HL-60/S4 treated with phorbol 12-myristate 13-acetate at 8.2 ng/mL for 4 days and 3 days (cell line): ENCODE measurements around the gene MYBL2.
"Not testable (repeated sequence)": the region's sequence is repeated elsewhere in the genome, so short reads cannot be mapped to it uniquely, and the experiment has no call there.

ENCODE experiments used
- in situ Hi-C: fragments of 300-500 bp; cut with MboI; formaldehyde crosslinking; loops from 2 replicates; pipeline ENCODE4 v1.15.0; 2022; ENCODE audit warnings: low sequenced_read_pairs

The MYBL2 gene

GRCh38 chr20:43666376-43667328, at the start of gene MYBL2:
Gene MYBL2, plus strand, starts transcription at chr20:43667114. Its CDS starts 170 bp downstream, at chr20:43667284.
- in situ Hi-C loops, result no loop called here

GRCh38 chr20:43631598-43631997, 35.3 kb upstream of the MYBL2 start:
- in situ Hi-C loops, result no loop called here

GRCh38 chr20:43636429-43636828, 30.5 kb upstream of the MYBL2 start:
- in situ Hi-C loops, result no loop called here

GRCh38 chr20:43642548-43642947, 24.4 kb upstream of the MYBL2 start:
- in situ Hi-C loops, result no loop called here

GRCh38 chr20:43650997-43651525, 15.9 kb upstream of the MYBL2 start:
- in situ Hi-C loops, result no loop called here

- in situ Hi-C loops, result not testable (repeated sequence)
Observed at GRCh38 chr20:43651650-43652184, 15.2 kb upstream of the MYBL2 start.

- in situ Hi-C loops, result no loop called here
Observed at GRCh38 chr20:43653966-43654365, 12.9 kb upstream of the MYBL2 start.

GRCh38 chr20:43655176-43655575, 11.7 kb upstream of the MYBL2 start:
- in situ Hi-C loops, result not testable (repeated sequence)

- in situ Hi-C loops, result no loop called here
Observed at GRCh38 chr20:43655937-43656336, 11.0 kb upstream of the MYBL2 start.

GRCh38 chr20:43658069-43658722, 8.7 kb upstream of the MYBL2 start:
- in situ Hi-C loops, result no loop called here

GRCh38 chr20:43658723-43659419, 8.0 kb upstream of the MYBL2 start:
- in situ Hi-C loops, result no loop called here

GRCh38 chr20:43662943-43663655, 3.8 kb upstream of the MYBL2 start:
- in situ Hi-C loops, result no loop called here

GRCh38 chr20:43665466-43666176, 1.3 kb upstream of the MYBL2 start:
- in situ Hi-C loops, result no loop called here

GRCh38 chr20:43667341-43668132, 623 bp downstream of the MYBL2 start:
- in situ Hi-C loops, result no loop called here

- in situ Hi-C loops, result no loop called here
Observed at GRCh38 chr20:43669332-43669731, 2.4 kb downstream of the MYBL2 start.

GRCh38 chr20:43670423-43670822, 3.5 kb downstream of the MYBL2 start:
- in situ Hi-C loops, result no loop called here

- in situ Hi-C loops, result no loop called here
Observed at GRCh38 chr20:43676368-43676767, 9.5 kb downstream of the MYBL2 start.

GRCh38 chr20:43680981-43681380, 14.1 kb downstream of the MYBL2 start:
- in situ Hi-C loops, result no loop called here

GRCh38 chr20:43681468-43681942, 14.6 kb downstream of the MYBL2 start:
- in situ Hi-C loops, result no loop called here
